Activated CD8-positive, alpha-beta memory T cell treated with anti-CD3 and anti-CD28 coated beads, Interleukin-2, amount 50 U/mL, for 1 hour (primary cell): ENCODE measurements around the gene ERN1.

Experiments
- DNase-seq: peaks from one replicate; pipeline ENCODE4 v3.0.0-alpha.2; 2020; ENCODE audit errors: extremely low read depth

Gene ERN1

DNA sequence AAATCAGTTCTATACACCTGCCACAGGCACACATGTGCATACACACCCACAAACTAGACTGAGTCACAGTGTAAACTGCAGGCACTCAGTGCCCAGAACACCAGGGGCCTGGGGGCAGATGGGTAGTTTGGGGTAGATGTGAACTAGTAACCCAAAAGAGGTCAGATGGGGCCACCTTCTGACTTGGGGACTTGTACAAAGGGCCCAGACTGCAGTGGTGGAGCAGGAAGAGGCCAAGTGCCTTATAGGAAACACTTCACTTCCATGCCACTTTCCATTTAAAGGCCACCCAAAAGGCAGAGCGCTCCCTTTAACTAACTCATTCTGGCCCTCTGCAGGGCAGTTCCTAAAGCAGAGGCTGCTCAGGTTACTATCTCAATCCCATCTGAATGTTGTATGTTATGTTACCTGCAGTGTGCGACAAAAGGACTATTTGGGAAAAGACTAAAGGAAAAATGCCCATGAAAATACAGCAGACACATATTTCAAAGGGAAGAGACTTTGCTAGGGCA, 27.8 kb upstream of the ERN1 start:
- DNase-seq: no peak

DNA sequence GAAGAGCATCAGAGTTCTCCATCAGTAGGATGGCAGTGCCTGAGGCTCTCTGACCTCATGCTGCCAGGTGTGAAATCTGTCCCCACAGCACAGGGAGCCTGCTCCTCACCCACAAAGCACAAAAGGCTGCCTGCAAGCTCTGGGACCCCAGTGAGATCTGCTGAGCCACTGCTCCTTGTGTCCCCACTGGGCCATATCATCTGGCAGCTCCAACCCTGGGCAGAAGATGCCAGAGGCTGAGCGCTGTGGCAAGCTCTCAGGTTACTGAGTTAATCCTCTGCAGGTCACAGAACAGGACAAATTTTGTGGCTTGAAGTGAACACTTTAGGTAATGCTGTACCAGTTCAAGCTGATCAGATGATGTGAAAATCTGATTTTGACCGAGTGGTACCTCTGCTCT, 26.7 kb upstream of the ERN1 start:
- DNase-seq: no peak

GRCh38 chr17:64155751-64156544, 26.0 kb upstream of the ERN1 start:
- DNase-seq: no peak

GRCh38 chr17:64155129-64155528, 25.2 kb upstream of the ERN1 start:
- no peak for DNase-seq

GRCh38 chr17:64154717-64155116, 24.8 kb upstream of the ERN1 start:
- no peak for DNase-seq

DNA sequence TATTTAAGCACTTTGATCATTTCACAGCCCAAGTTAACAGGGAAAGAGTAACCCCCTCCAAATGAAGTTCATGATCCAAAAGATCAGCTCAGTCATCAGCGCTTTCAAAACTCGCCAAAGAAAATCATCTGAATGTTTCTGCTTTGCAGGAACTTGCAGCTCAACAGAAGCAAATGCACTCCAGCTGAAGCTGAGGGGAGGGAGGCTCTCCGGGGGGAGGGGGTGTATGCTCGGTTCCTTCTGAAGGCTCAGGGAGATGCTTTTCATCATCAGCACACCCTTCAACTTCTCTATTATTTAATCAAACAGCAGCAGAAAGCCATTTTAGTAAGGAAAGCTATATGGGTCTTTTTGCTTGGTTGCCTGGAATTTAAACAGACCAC, 24.4 kb upstream of the ERN1 start:
- no peak for DNase-seq

DNA sequence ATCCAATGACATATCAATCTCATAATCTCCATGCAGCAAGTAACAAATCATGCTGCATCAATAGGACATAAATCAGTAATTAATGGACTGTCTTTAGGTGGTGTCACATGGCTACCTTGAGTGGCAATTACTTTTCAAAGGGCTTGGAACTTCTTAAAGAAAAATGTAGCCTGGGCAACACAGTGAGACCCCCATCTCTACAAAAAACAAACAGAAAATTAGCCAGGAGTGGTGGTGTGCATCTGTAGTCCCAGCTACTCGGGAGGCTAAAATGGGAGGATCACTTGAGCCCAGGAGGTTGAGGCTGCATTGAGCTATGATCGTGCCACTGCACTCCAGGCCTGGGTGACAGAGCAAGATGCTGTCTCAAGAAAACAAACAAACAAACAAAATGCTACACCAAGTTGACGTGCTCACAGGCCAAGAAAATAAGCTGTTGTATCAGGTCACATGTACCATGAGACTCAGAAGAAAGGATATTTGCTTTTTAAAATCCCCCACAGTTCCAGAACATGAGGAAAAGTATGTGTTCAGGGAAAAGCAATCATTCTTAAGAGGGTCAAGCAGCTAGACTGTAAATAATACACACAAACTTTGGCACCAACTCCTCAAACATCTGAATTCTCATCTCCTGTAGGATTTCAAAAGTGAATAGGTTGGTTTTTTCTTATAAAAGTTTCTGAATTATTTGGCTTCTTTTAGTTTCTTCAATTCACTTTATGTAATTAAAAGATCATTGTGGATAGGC, 23.8 kb upstream of the ERN1 start:
- no peak for DNase-seq

DNA sequence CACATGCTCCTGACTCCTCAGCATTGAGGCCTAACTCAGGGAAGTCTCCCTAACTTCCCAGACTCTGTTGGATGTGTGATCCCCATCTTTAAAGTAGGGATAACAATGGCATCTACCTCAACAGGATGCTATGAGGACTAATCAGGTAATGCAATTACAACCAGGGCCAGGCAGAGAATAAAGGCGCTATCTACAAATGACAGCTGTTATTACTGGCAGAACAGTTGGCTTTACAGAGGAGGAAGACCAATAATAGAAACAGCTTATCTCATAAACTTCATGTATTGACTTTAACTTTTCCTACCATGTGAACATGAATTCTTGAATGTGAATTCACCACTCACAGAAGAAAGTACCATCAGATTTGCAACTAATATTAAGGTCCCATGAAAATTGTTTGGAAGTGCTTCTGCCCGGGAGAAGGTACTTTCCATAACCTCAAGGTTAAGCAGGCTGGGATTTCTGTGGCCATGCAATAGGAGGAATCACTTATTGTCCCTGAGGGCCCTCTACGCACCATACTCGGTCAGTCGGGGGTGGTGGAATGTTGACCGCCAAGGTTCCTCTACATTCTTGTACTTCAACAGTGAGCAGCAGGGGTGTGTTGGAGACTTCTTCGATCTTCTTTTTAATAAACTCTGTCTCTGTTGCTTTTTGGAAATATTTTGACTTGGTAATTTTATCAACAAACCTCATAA, 22.6 kb upstream of the ERN1 start:
- DNase-seq: no peak

GRCh38 chr17:64151016-64151368, 21.0 kb upstream of the ERN1 start:
- no peak for DNase-seq

GRCh38 chr17:64150237-64151015, 20.5 kb upstream of the ERN1 start:
- no peak for DNase-seq

- DNase-seq: no peak
These were observed 19.3 kb upstream of the ERN1 start for GRCh38 chr17:64149196-64149595.

DNA sequence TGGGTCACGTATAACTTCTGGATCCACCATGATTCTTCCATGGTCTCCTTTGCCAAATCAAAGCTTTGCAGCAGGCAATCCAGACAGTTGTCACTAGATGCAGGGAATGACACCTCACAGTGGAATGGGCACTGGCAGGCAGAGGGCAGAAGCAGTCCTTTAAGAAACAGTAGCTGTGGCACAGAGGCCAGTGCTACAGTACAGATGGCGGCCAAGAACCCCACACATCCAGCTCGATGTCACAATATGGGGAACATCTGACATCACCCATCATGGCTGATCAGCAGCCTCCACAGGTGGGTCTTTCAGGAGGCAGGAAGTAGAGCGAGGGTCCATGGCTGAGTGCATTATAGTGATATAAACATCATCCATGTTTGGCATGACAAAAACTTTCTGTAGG, 18.8 kb upstream of the ERN1 start:
- no peak for DNase-seq

DNA sequence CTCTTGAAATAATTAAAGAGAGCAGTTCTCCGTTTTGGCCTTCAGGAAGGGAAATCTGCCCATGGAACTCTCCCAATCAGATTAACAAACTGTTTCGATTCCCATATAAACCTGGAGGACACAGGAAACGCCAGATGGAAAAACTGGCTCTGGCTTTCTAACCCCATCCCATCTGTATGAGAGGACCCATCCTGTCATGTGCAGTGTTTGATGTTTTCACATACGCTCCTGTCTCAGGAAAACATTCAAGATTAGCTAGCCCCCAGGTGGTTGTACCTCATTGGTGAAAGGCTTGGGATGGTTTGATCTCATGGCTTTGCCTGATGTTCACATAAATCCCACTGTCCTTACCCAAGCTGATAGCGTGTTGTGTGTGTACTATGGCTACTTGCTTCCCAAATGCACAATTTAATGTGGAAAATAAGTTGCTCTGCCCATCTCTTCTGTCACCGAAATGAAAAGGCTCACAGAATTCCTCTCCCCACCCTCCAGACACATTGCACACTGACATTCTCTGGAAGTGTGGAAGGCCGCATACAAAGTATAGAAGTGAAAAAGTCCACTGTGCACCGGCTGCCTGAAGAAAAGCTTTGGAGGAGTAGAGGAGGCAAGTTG, 18.2 kb upstream of the ERN1 start:
- no peak for DNase-seq

DNA sequence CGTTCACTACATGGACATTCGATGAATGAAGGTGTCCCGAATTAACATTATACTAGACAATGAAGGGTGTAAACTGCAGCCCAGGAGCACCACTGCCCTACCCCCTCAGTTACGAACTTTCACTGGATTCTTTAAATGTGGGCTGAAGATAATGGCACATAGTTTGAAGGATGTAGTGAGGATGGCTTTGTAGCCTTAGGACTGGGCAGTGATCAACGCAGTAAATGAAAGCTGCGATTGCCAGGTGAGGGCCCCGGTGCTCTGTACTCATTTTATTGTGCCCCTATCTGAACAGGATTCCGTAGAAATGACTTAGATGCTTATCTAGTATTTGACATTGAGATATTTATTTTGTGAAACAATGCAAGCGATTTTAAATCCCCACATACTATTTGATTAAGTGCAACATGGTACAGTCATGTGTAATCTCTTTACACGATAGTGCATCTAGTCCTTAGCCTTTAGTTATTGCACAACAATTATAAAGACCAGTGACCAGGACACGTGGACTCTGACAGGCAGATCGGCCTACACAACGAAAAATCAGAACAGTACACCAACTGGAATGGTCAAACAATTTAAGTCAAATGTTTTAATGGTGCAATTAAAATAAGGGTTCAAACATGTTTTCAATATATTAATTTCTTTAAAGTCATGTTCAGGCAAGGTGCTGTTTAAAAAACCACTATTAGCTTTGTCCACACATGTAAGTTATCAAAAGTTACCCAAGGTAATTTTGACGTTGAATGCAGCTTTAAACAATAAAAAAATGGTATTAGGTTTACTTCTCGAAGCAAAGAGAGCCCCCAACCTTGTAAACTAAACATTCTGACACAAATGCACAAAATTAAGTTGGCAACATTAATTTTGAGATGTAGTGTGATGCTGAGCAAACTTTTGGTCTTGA, 17.4 kb upstream of the ERN1 start:
- DNase-seq: no peak

DNA sequence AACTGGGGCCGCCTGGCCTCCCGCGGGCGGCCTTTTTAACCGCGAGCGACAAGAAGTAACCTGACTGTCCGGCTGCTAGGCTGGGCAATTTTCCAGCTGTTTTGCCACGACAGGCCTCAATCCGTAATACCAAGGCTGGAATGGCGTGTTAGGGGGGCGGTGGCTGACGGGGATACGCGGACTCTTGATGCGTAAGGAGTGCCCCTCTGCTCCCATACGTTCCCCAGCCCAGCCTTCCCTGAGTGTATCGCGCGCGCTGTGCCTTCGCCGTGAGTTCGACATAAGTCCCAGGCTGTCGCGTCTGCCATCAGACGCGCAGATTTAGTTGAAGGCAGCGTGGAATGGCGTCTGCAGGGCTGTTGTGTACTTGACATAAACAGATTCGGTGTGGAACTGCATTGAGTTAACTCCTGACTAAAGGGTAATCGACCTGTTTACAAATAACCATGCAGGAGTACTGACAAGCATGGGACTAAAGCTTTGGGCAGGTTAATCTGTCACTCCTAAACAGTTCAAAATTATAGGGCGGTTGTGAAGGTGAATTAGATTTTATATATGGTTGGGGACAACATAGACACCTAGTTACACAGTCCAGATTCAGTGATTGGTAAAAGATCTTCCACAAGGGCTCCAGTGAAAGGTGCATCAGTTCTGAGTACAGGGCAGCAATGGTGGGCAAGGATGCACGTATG, 16.6 kb upstream of the ERN1 start:
- no peak for DNase-seq

GRCh38 chr17:64145751-64146417, 15.9 kb upstream of the ERN1 start:
- DNase-seq: peak; percentile 98

- no peak for DNase-seq
These were observed 15.4 kb upstream of the ERN1 start for GRCh38 chr17:64145375-64145750.

DNA sequence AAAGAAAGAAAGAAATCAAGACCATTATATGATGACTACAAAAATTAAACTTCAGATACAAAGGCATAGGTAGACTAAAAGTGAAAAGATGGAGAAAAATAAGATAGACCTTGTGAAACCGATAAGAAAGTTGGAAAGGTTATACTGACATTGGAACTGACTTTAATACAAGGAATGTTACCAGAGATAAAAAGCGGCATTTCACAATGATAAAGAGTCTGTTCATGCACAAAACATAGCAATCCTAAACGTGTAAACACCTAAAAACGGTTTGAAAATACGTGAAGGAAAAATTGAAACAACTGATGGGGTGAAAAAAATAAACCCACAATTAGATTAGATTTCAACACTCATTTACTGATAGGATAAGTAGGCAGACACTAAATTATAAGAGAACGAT, 9.6 kb upstream of the ERN1 start:
- DNase-seq: no peak

GRCh38 chr17:64138441-64138840, 8.5 kb upstream of the ERN1 start:
- no peak for DNase-seq
